ENCODE data around the gene UNCX. TPM values are rescaled to one million over a fixed set of nuclear protein-coding genes. Genes with fewer than 3 reads are reported as not detected.

UNCX gene
- total and polyA plus RNA-seq, 12 donors, result not detected

- H3K27me3 ChIP-seq, result peaks cover 96% of the 10 kb centered on the region
- no peak for DNase-seq
- H3K36me3 ChIP-seq (replicated peaks in 1 of 2), result no peaks in the 10 kb centered on the region
- H3K4me1 ChIP-seq (replicated peaks in 1 of 2), result peaks cover 0 to 11% of the 10 kb centered on the region in 2 donors
- H3K9me3 ChIP-seq (replicated peaks in 1 of 3), result no peaks in the 10 kb centered on the region
- intact Hi-C loops (cut with DNase I), result no loop called here
- TF ChIP-seq POLR2A (IDR thresholded peaks at IDR 0.05), result no peak
- no peak for TF ChIP-seq CTCF (IDR thresholded peaks at IDR 0.05)
- H3K27ac ChIP-seq, result no peak overlapping the region
- no peak overlapping the region for H3K4me3 ChIP-seq
- WGBS, 4 donors, result 8 to 12% (median 9%) methylated on average over 28 to 53 of the region's 53 CpGs
Observed at GRCh38 chr7:1242606-1243289, 10.1 kb downstream of the UNCX start.

GRCh38 chr7:1243290-1243963, 10.8 kb downstream of the UNCX start:
- Histone ChIP-seq H3K4me1 (replicated peaks in 1 of 2) (peaks cover 0 to 17% of the 10 kb centered on the region in 2 donors), H3K27me3 (peaks cover 96% of the 10 kb centered on the region), H3K36me3 (replicated peaks in 1 of 2) (no peaks in the 10 kb centered on the region), H3K4me3 (no peak overlapping the region), H3K9me3 (replicated peaks in 1 of 3) (no peaks in the 10 kb centered on the region), H3K27ac (no peak overlapping the region)
- no peak for DNase-seq
- 9 to 18% (median 11%) methylated on average over 12 to 17 of the region's 17 CpGs for WGBS, 4 donors
- TF ChIP-seq POLR2A (IDR thresholded peaks at IDR 0.05), result no peak
- TF ChIP-seq CTCF (IDR thresholded peaks at IDR 0.05), result no peak
- intact Hi-C loops (cut with DNase I), result no loop called here

- Histone ChIP-seq H3K4me1 (replicated peaks in 1 of 2) (peaks cover 0 to 17% of the 10 kb centered on the region in 2 donors), H3K9me3 (replicated peaks in 1 of 3) (no peaks in the 10 kb centered on the region), H3K27me3 (peaks cover 95% of the 10 kb centered on the region), H3K36me3 (replicated peaks in 1 of 2) (no peaks in the 10 kb centered on the region), H3K4me3 (no peak overlapping the region), H3K27ac (no peak overlapping the region)
- 7 to 19% (median 11%) methylated on average over 10 to 24 of the region's 24 CpGs for WGBS, 4 donors
- intact Hi-C loops (cut with DNase I), result no loop called here
- no peak for TF ChIP-seq CTCF (IDR thresholded peaks at IDR 0.05)
- no peak for TF ChIP-seq POLR2A (IDR thresholded peaks at IDR 0.05)
- DNase-seq, result no peak
Observed at GRCh38 chr7:1243964-1244416, 11.3 kb downstream of the UNCX start.

GRCh38 chr7:1244700-1245523, 12.2 kb downstream of the UNCX start:
- DNase-seq, result no peak
- H3K4me1 ChIP-seq (replicated peaks in 1 of 2), result peaks cover 0 to 17% of the 10 kb centered on the region in 2 donors
- no peak for TF ChIP-seq POLR2A (IDR thresholded peaks at IDR 0.05)
- TF ChIP-seq CTCF (IDR thresholded peaks at IDR 0.05), result no peak
- no peak overlapping the region for H3K27ac ChIP-seq
- H3K9me3 ChIP-seq (replicated peaks in 1 of 3), result no peaks in the 10 kb centered on the region
- WGBS, 4 donors, result 11 to 27% (median 23%) methylated on average over 10 to 14 of the region's 14 CpGs
- peaks cover 86% of the 10 kb centered on the region for H3K27me3 ChIP-seq
- no peaks in the 10 kb centered on the region for H3K36me3 ChIP-seq (replicated peaks in 1 of 2)
- H3K4me3 ChIP-seq, result no peak overlapping the region
- intact Hi-C loops (cut with DNase I), result no loop called here

Data from adrenal gland (tissue), 12 donors.